NCI-H345 (cell line): ENCODE results near the gene PROCA1.
"Not testable (repeated sequence)": the region's sequence is repeated elsewhere in the genome, so short reads cannot be mapped to it uniquely, and the experiment has no call there.

ENCODE experiments used
- DNase-seq: peaks from one replicate; lab custom pipeline; 2025; lab: John Stamatoyannopoulos, UW

PROCA1 gene

GRCh38 chr17:28669918-28670317 lies 41.8 kb downstream of the PROCA1 start:
- no peak for DNase-seq

GRCh38 chr17:28667870-28668269 lies 43.8 kb downstream of the PROCA1 start:
- no peak for DNase-seq

GRCh38 chr17:28665994-28666393 lies 45.7 kb downstream of the PROCA1 start:
- no peak for DNase-seq

GRCh38 chr17:28663723-28664122 lies 48.0 kb downstream of the PROCA1 start:
- no peak for DNase-seq

- DNase-seq, result no peak
Measured at GRCh38 chr17:28662527-28662829, 49.2 kb downstream of the PROCA1 start.

- peak; percentile 91 for DNase-seq
Measured at GRCh38 chr17:28661635-28662526, 49.8 kb downstream of the PROCA1 start, which contains the start of the genes SDF2 and SUPT6H. Gene SDF2, minus strand, starts transcription at chr17:28661906. Its CDS starts 30 bp downstream, at chr17:28661876. Gene SUPT6H, plus strand, starts transcription at chr17:28662205. Its CDS starts 11,197 bp downstream, at chr17:28673402.

- not testable (repeated sequence) for DNase-seq
Measured at GRCh38 chr17:28659497-28659881, 52.2 kb downstream of the PROCA1 start.

GRCh38 chr17:28658766-28659496 lies 52.8 kb downstream of the PROCA1 start:
- DNase-seq, result not testable (repeated sequence)

- not testable (repeated sequence) for DNase-seq
Measured at GRCh38 chr17:28658342-28658741, 53.3 kb downstream of the PROCA1 start.

- DNase-seq, result no peak
Measured at GRCh38 chr17:28657756-28658155, 53.9 kb downstream of the PROCA1 start.

- DNase-seq, result no peak
Measured at GRCh38 chr17:28655160-28655559, 56.5 kb downstream of the PROCA1 start.
